Embryonic facial prominence (tissue), 1 donor: ENCODE results near the gene PFKFB4.
"Not testable (repeated sequence)": the region's sequence is repeated elsewhere in the genome, so short reads cannot be mapped to it uniquely, and the experiment has no call there.

Source experiments
- DNase-seq: peaks from one replicate; pipeline ENCODE4 v3.0.0-alpha.2; 2016; ENCODE audit errors: extremely low spot score

The PFKFB4 gene

GRCh38 chr3:48530701-48531100 is 25.9 kb downstream of the PFKFB4 start:
- DNase-seq, result not testable (repeated sequence)

DNA sequence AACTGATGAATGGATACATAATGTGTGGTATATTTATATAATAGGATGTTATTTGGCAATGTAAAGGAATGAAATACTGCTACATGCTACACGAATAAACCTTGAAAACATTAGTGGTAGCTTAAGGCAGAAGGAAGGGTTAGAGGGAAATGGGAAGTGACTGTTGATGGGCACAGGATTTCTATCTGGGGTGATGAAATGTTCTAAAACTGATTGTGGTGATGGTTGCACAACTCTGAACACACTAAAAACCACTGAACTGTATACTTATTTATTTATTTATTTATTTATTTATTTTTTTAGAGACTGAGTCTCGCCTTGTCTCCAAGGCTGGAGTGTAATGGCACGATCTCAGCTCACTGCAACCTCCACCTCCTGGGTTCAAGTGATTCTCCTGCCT is 27.8 kb downstream of the PFKFB4 start:
- DNase-seq, result no peak

DNA sequence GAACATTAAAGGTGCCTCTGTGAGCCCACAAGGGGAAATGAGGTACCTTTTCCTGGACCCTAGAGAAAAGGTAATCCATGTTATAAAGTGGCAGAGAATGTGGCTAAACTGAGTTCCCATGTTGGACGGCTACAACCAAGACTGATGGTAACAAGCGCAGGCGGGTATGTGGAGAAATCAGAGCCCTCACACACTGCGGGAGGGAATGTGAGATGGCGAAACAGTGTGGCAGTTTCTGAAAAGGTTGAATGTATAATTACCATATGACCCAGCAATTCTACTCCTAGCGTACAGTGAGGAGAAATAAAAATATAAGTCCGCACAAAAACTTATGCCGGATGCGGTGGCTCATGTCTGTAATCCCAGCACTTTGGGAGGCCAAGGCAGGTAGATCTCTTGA is 28.6 kb downstream of the PFKFB4 start:
- DNase-seq, result no peak

DNA sequence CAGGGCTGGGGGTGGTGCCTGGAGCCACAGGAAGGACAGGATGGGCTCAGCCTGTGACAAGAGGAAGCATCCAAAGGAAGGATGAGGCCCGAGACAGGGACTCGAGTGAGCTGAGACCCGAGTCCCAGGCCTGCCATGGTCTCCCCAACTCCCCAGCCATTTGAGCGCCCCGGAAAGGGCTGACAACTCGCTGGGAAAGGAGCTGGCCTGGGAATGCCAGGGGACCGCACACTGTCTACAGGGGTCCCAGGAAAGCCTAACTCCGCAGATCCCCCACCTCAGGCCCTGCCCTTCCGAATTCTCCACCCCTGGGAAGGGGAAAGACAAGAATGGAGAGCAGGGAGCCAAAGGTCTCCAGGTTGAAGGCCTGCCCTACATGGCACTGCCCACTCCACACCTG is 31.6 kb downstream of the PFKFB4 start:
- no peak for DNase-seq

- DNase-seq, result no peak
Measured at GRCh38 chr3:48521635-48522034, 35.0 kb downstream of the PFKFB4 start.

DNA sequence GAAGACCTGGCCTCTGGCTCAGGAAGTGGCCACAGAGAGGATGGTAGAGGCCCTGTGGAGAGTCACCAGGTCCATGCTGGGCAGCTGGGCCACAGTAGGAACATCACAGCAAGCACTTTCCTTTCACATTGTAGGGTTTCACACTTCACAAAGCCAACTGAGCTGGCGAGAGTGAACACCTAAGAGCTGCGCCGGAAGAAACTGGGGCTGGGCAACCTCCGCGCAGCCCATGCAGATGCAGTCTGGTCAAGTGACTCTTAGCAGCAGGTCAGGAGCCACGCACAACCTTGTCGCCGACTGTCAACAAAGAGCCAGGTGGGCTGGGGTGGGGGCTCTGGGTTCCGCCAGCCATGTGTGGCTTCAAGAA is 37.3 kb downstream of the PFKFB4 start:
- DNase-seq, result no peak

DNA sequence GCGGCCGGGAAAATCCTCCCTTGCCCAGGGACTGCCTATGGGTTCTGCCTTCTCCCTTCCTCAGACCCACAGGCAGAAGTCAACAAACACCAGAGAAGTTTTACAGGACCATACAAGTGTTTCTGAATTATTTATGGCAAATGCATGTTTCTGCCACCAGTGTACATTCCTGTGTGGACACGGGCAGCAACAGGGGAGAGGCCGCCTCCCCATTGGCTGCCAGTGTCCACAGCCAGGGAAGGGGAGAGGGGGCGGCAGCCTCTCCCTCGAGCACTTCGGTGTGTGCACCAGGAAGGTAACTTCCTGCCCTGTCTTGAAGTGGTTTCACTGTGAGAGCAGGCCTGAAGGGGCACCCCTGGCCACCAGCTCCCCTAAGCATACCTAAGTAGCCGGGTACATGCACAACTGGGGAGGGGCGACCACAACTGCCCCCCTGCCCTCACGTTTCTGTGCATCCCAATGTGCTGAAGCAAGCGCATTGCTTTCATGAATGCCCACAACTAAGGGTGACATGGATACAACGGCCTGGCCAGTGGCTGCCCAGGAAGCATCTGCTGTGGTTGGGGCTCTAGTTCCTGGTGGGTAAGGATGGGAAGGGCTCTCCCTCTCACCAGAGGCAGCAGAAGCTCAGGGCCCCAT is 37.8 kb downstream of the PFKFB4 start:
- no peak for DNase-seq

GRCh38 chr3:48518069-48518468 is 38.5 kb downstream of the PFKFB4 start:
- no peak for DNase-seq

- DNase-seq, result no peak
Measured at GRCh38 chr3:48516571-48516970, 40.0 kb downstream of the PFKFB4 start.

DNA sequence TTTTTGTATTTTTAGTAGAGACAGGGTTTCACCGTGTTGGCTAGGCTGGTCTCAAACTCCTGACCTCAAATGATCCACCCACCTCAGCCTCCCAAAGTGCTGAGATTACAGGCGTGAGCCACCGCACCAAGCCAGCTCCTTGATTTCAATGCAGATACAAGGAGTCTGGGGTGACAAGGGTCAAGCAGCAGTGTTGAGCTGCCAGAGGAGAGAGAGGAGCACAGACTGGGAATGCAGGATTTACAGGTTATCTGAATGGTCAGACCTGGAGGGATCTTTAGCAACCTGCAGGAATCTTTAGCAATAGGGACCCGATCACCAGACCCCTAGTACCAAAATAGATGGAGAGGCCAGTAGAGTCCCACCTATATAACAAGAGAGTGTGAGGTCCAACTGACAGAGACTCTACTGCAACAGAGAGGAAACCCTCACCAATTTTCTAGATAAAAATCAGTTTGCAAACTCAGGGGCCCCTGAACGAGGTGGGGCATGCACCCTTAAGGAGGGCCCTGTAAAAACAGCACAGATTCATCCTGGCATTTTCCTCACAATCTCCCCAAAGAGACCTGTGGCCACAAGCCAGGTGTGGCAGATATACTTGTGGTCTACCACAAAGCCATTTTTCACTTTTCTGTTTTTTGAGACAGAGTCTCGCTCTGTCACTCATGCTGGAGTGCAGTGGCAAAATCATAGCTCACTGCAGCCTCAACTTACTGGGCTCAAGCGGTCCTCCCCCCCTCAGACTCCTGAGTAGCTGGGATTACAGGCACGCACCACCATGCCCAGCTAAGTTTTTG is 42.0 kb downstream of the PFKFB4 start:
- no peak for DNase-seq

- no peak for DNase-seq
Measured at GRCh38 chr3:48511551-48511950, 45.1 kb downstream of the PFKFB4 start.

DNA sequence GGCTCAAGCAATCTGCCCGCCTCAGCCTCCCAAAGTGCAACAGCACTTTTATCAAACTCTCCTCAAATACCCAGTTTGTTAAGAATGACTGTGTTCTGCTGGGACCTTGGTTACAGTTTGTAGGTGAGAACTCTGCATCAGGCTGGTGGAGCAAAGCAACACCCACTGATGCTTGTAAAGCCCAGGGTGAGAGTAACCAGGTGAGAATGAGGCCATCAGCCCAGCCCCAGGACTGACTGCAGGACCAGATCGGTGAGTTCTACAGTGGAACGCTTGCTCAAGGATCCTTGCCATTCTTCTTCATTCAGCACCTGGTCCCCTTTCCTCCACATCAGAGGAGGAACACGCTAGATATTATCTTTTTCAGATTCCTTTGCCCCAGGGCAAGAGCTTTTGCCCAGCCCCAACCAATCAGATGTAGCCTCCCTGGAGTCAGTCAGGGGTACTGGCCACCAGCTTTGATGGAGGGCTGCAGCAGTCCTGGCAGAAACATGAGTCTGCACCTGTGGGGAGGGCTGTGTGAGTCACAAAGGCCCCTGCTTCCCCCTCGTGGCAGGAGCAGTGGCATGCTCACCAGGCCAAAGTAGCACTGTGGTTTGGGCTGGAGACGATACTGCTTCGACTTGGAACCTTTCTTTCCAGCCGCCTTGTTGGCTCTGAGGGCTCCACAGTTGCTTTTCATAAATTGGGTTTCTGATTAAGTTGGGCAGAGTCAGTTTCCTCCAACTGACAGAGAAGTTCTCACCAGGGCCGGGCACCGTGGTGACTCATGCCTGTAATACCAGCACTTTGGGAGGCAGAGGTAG is 49.1 kb downstream of the PFKFB4 start:
- no peak for DNase-seq

DNA sequence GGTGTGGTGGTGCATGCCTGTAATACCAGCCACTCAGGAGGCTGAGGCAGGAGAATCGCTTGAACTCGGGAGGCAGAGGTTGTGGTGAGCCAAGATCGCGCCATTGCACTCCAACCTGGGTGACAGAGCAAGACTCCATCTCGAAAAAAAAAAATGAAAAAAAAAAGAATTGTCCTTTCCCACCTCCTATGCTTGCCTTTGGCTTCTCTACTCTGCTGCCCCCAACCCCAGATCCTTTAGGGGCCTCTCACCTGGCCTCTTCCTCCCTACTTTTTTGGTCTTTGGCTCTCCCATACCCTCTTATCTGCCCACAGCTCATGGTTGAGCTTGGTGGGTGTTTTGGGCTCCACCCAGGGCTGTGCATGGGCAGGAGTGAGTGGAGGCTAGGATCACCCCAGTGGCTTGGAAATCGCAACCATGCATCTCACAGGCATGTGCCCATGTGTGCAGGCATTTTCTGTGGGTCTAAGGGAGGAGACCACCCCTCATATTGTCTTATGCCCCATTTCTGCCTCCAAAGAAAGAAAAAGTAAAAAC is 50.6 kb downstream of the PFKFB4 start:
- DNase-seq, result no peak

DNA sequence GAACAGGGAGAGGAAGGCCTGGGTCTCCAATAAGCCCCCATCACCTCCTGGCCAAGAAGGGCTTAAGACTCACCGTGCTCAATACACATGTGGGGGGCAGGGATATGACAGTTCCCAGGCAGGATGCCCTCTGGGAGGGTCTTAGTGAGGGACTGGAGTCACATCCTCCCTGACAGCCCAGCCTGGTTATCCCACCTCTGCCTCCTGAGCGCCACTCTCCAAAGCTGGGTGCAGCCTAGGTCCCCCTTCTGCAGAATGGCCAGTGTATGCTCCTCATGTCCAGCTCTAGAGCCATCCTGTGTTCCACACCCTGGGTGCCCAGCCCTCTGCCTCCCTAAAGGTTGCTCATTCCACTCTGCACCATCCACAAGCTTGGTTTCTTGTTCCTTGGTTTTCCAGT is 51.5 kb downstream of the PFKFB4 start:
- DNase-seq, result no peak

DNA sequence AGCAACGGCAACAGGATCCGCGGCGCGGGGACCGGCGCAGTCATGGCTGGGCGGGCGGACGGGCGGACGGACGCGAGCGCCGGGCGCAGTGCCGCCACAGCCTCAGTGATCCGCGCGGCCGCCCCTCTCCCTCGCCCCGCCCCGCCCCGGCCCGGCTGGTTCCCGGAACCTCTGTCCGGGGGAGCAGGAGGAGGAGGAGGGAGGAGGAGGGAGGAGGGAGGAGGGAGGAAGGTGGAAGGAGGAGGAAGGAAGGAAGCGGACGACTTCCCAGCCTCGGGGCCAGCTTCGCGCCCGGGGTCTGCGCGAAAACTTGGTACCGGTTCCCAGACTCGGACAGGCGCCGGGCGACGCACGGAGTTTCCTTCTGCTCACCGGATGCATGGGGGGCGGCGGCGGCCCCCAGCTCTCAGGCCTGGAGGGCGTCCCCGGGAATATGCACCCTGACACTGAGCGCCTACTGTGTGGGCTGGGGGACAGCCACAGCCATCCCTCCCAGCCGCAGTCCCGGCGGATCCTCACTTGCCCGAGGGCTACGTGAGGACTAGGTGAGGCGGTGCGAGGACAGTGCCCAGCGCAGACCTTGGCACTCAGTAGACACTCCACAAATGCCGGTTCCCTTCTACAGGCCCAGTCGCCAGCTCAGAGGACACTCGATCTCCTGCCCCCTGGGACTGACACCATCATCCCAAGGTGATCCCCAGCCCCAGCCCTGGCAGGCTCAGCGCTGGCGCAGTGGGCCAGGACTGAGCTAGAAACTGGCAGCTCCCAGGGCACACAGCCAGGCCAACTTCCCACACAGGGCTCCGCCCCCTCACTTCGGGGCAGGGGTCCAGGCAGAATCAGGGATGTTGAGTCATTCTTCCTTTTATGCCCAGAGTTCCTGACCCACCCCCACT is 52.3 kb downstream of the PFKFB4 start, which contains the start of gene SHISA5:
Gene SHISA5, minus strand, starts transcription at position 124 of the 896 bp plus-strand sequence. Its CDS starts 80 bp downstream, at position 44.
- DNase-seq, result peak; percentile 15

- DNase-seq, result no peak
Measured at GRCh38 chr3:48503401-48504050, 53.1 kb downstream of the PFKFB4 start.

DNA sequence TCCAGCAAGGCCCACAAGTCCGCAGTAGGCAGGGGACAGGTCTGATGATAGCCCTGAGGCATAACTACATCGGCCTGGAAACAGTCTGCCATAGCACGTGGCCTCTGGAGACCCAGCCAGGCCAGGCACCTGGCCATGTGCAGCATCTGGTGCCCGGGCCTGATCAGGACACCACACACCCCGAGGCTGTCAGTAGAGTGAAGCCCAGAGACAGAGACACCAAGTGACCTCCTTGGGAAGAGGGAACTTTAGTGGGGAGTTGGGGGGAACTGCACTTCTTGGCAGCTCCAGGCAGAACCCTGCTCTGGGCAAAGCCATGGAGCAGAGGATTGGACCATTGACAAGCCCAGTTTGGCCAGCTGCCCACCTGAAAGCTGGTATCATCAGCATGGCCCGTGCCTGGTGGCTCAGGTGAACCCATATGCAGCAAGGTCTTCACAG is 53.9 kb downstream of the PFKFB4 start:
- DNase-seq, result no peak

GRCh38 chr3:48502121-48502520 is 54.5 kb downstream of the PFKFB4 start:
- no peak for DNase-seq

- no peak for DNase-seq
Measured at GRCh38 chr3:48501196-48501595, 55.4 kb downstream of the PFKFB4 start.

DNA sequence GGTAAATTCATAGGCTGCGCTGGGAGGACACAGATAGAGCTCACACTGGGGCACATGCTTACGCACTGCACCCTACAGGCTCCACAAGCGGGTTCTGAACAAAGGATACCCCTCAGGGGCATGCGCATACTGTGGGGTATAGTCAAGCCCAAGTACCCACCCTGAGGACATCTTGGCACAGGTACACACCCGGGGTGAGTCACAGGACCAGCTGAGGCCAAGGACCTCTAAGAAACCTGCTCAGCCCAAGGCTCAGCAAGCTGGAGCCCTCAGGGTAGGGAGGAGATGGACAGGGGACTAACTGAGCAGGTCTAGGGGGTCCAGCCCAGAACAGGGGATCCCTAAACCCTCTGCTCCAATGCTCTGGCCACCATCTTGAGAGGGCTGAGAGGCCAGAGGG is 55.9 kb downstream of the PFKFB4 start:
- DNase-seq, result no peak

GRCh38 chr3:48493203-48493501 is 63.5 kb downstream of the PFKFB4 start:
- DNase-seq, result no peak
